ENCODE data around the gene TUBG2. TPM values are rescaled to one million over a fixed set of nuclear protein-coding genes. Genes with fewer than 3 reads are reported as not detected.
"Not testable (repeated sequence)": the region's sequence is repeated elsewhere in the genome, so short reads cannot be mapped to it uniquely, and the experiment has no call there.

TUBG2 gene
- total and polyA plus RNA-seq, 2 experiments from 2014 or later: 16.0 to 46.3 TPM

- no peaks in the 10 kb centered on the region for H3K9me2 ChIP-seq (replicated peaks; ENCODE audit: insufficient read depth)
- no peak overlapping the region for H3K4me2 ChIP-seq
- H4K20me1 ChIP-seq (ENCODE audit: insufficient read depth, poor library complexity, severe bottlenecking): no peaks in the 10 kb centered on the region
- peaks cover 10% of the 10 kb centered on the region for H3K79me2 ChIP-seq
- H3K4me1 ChIP-seq (ENCODE audit: insufficient read depth): peaks cover 6% of the 10 kb centered on the region
- no peak overlapping the region for H2AFZ ChIP-seq
- WGBS (ENCODE audit: low lambda C conversion rate, missing lambda C conversion rate): 96% methylated on average over 16 of the region's 17 CpGs
- H3K4me3 ChIP-seq: no peak overlapping the region
- DNase-seq (ENCODE audit: low spot score): no peak
- TF ChIP-seq, protein P1, sequence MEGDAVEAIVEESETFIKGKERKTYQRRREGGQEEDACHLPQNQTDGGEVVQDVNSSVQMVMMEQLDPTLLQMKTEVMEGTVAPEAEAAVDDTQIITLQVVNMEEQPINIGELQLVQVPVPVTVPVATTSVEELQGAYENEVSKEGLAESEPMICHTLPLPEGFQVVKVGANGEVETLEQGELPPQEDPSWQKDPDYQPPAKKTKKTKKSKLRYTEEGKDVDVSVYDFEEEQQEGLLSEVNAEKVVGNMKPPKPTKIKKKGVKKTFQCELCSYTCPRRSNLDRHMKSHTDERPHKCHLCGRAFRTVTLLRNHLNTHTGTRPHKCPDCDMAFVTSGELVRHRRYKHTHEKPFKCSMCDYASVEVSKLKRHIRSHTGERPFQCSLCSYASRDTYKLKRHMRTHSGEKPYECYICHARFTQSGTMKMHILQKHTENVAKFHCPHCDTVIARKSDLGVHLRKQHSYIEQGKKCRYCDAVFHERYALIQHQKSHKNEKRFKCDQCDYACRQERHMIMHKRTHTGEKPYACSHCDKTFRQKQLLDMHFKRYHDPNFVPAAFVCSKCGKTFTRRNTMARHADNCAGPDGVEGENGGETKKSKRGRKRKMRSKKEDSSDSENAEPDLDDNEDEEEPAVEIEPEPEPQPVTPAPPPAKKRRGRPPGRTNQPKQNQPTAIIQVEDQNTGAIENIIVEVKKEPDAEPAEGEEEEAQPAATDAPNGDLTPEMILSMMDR (IDR thresholded peaks at IDR 0.05; ENCODE audit: poor library complexity): no peak
- TF ChIP-seq EZH2phosphoT487 (IDR thresholded peaks at IDR 0.05; ENCODE audit: low read depth, severe bottlenecking, unreplicated experiment) (no peak), EZH2 (IDR thresholded peaks at IDR 0.05; ENCODE audit: borderline replicate concordance) (no peak)
- no peaks in the 10 kb centered on the region for H3K9me3 ChIP-seq (ENCODE audit: low read depth)
- no peaks in the 10 kb centered on the region for H3K36me3 ChIP-seq (replicated peaks; ENCODE audit: insufficient read depth, low read depth)
- no peaks in the 10 kb centered on the region for H3K27me3 ChIP-seq
- no peak overlapping the region for H3K27ac ChIP-seq
These were observed 45.3 kb upstream of the TUBG2 start for GRCh38 chr17:42613699-42614295.

DNA sequence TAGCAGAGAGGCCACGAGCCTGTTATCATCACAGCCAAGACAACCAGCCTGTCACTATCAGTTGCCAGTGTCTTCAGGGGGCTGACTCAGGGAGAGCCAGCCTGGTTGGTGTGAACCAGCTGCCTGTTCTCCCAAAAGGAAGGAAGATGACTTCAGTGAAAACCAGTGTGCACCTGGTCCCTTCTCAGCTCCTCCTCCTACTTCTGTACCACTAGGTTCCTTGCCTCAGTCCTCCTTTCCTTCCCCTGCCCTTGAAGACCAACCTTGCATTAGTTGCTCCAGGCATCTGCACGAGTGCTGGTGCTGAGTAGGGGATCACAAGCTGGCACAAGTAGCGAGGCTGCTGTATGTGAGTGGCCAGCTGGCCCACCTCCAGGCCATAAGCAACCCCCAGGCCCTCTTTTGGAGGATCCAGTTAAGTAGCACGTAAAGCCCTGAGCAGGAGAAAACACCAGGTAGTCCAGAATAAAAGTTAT lies 41.1 kb upstream of the TUBG2 start:
- Histone ChIP-seq H3K4me3 (no peak overlapping the region), H2AFZ (no peak overlapping the region), H3K4me2 (no peak overlapping the region), H3K27ac (no peak overlapping the region), H3K36me3 (replicated peaks; ENCODE audit: insufficient read depth, low read depth) (no peaks in the 10 kb centered on the region), H4K20me1 (ENCODE audit: insufficient read depth, poor library complexity, severe bottlenecking) (no peaks in the 10 kb centered on the region), H3K27me3 (no peaks in the 10 kb centered on the region), H3K79me2 (no peaks in the 10 kb centered on the region), H3K9me2 (replicated peaks; ENCODE audit: insufficient read depth) (no peaks in the 10 kb centered on the region), H3K9me3 (ENCODE audit: low read depth) (no peaks in the 10 kb centered on the region), H3K4me1 (ENCODE audit: insufficient read depth) (no peaks in the 10 kb centered on the region)
- no peak for DNase-seq (ENCODE audit: low spot score)
- WGBS (ENCODE audit: low lambda C conversion rate, missing lambda C conversion rate): 75% methylated on average over 4 of the region's 4 CpGs
- TF ChIP-seq, protein P1 (IDR thresholded peaks at IDR 0.05; ENCODE audit: poor library complexity): no peak
- TF ChIP-seq EZH2phosphoT487 (IDR thresholded peaks at IDR 0.05; ENCODE audit: low read depth, severe bottlenecking, unreplicated experiment) (no peak), EZH2 (IDR thresholded peaks at IDR 0.05; ENCODE audit: borderline replicate concordance) (no peak)

DNA sequence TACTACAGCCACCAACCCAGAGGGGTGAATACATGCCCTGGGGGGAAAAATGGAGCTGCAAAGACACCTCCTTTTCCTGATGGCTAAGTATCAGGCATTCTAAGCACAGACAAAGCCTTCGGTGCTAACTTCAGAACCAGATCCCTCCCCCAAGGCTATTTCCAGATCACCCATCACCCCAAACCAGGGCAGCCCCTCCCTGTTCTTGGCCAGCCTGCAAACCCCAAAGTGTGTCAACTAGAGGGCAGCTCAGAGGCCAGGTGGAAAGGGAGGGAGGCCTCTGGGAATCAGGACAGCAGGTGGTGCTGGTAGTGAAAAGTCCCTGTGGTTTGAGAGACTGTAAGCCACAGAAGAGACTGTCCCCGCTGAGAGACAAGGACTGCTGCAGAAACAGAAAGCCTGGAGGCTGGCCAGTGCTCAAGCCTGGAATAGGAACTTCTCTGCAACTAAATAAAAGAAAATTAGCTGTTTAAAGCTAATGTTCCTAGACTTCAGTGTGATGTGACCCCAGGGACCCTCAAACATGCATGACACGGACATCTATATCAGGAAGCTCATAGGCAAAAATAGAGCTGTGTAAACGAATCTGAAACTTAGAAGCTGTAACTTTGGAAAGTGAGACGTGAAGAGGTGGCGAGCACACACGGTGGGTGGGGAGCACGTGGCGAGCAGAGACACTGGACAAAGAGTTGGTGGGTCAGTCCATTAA lies 40.5 kb upstream of the TUBG2 start:
- DNase-seq (ENCODE audit: low spot score): peak; percentile 64
- Histone ChIP-seq H3K9me2 (replicated peaks; ENCODE audit: insufficient read depth) (no peaks in the 10 kb centered on the region), H3K36me3 (replicated peaks; ENCODE audit: insufficient read depth, low read depth) (no peaks in the 10 kb centered on the region), H3K4me3 (no peak overlapping the region), H4K20me1 (ENCODE audit: insufficient read depth, poor library complexity, severe bottlenecking) (no peaks in the 10 kb centered on the region), H3K27me3 (no peaks in the 10 kb centered on the region), H3K27ac (no peak overlapping the region), H3K4me2 (no peak overlapping the region), H2AFZ (no peak overlapping the region), H3K4me1 (ENCODE audit: insufficient read depth) (no peaks in the 10 kb centered on the region), H3K79me2 (no peaks in the 10 kb centered on the region), H3K9me3 (ENCODE audit: low read depth) (no peaks in the 10 kb centered on the region)
- TF ChIP-seq EZH2 (IDR thresholded peaks at IDR 0.05; ENCODE audit: borderline replicate concordance) (no peak), EZH2phosphoT487 (IDR thresholded peaks at IDR 0.05; ENCODE audit: low read depth, severe bottlenecking, unreplicated experiment) (no peak)
- TF ChIP-seq, protein P1 (IDR thresholded peaks at IDR 0.05; ENCODE audit: poor library complexity): peak; percentile 35
- 70% methylated on average over 9 of the region's 9 CpGs for WGBS (ENCODE audit: low lambda C conversion rate, missing lambda C conversion rate)

GRCh38 chr17:42621987-42622386 lies 37.1 kb upstream of the TUBG2 start:
- not testable (repeated sequence) for H3K9me3 ChIP-seq (ENCODE audit: low read depth); H3K27ac ChIP-seq; H2AFZ ChIP-seq; H3K4me2 ChIP-seq; H4K20me1 ChIP-seq (ENCODE audit: insufficient read depth, poor library complexity, severe bottlenecking); H3K27me3 ChIP-seq; H3K4me3 ChIP-seq; H3K36me3 ChIP-seq (replicated peaks; ENCODE audit: insufficient read depth, low read depth); H3K9me2 ChIP-seq (replicated peaks; ENCODE audit: insufficient read depth); DNase-seq (ENCODE audit: low spot score); H3K79me2 ChIP-seq; H3K4me1 ChIP-seq (ENCODE audit: insufficient read depth)
- 89% methylated on average over 3 of the region's 3 CpGs for WGBS (ENCODE audit: low lambda C conversion rate, missing lambda C conversion rate)

All from hepatocyte (in vitro differentiated cells).